GM23338 (cell line): Measurements from ENCODE around the gene VAMP3. TPM values are rescaled to one million over a fixed set of nuclear protein-coding genes. Genes with fewer than 3 reads are reported as not detected.

ENCODE experiments used
- ATAC-seq: fragments of 200-7000 bp; cut with Tn5 transposase; 3 replicates; pipeline ENCODE4 v1.9.1; 2020
- DNase-seq: peaks from one replicate; pipeline ENCODE4 v3.0.0-alpha.2; 2015; ENCODE audit warnings: low spot score
- H2AFZ ChIP-seq: fragments of 200-600 bp; sonication (generic); 2 replicates; pipeline ENCODE4 v1.8.0; 2016; ENCODE audit warnings: antibody characterized with exemption, mild to moderate bottlenecking, moderate library complexity
- H3F3A ChIP-seq: fragments of 200-600 bp; sonication (generic); replicated peaks from 2 replicates; pipeline ENCODE4 v1.8.0; 2017; ENCODE audit warnings: antibody characterized with exemption, mixed run types, low read depth
- H3K27ac ChIP-seq: fragments of 200-600 bp; sonication (generic); 2 replicates; pipeline ENCODE4 v1.6.1; 2016; ENCODE audit warnings: low read depth
- H3K27me3 ChIP-seq: fragments of 200-600 bp; sonication (generic); 2 replicates; pipeline ENCODE4 v1.8.0; 2016; ENCODE audit warnings: mild to moderate bottlenecking, mixed run types, moderate library complexity; ENCODE audit not compliant: insufficient read depth
- H3K36me3 ChIP-seq: fragments of 200-600 bp; sonication (generic); 2 replicates; pipeline ENCODE4 v1.8.0; 2016; ENCODE audit warnings: mild to moderate bottlenecking; ENCODE audit not compliant: insufficient read depth
- H3K4me1 ChIP-seq: fragments of 200-600 bp; sonication (generic); 2 replicates; pipeline ENCODE4 v1.8.0; 2016; ENCODE audit warnings: mild to moderate bottlenecking, moderate library complexity; ENCODE audit not compliant: insufficient read depth
- H3K4me2 ChIP-seq: fragments of 200-600 bp; sonication (generic); 2 replicates; pipeline ENCODE4 v1.7.1; 2017; ENCODE audit warnings: mixed run types
- H3K4me3 ChIP-seq: fragments of 200-600 bp; sonication (generic); 2 replicates; pipeline ENCODE4 v1.6.1; 2016; ENCODE audit warnings: mixed run types
- H3K79me2 ChIP-seq: fragments of 200-600 bp; sonication (generic); replicated peaks from 2 replicates; pipeline ENCODE4 v1.8.0; 2017; ENCODE audit warnings: mild to moderate bottlenecking; ENCODE audit not compliant: insufficient read depth
- H3K9me2 ChIP-seq: fragments of 200-600 bp; sonication (generic); 2 replicates; pipeline ENCODE4 v1.8.0; 2017; ENCODE audit not compliant: insufficient read depth
- H4K20me1 ChIP-seq: fragments of 200-600 bp; sonication (generic); replicated peaks from 2 replicates; pipeline ENCODE4 v1.8.0; 2017; ENCODE audit warnings: mild to moderate bottlenecking; ENCODE audit not compliant: insufficient read depth
- H3K27ac Mint-ChIP-seq: 2 replicates; pipeline ENCODE4 v1.8.0; 2020; ENCODE audit warnings: inconsistent platforms, mild to moderate bottlenecking, moderate library complexity, mixed read lengths
- H3K27me3 Mint-ChIP-seq: 3 replicates; pipeline ENCODE4 v1.8.0; 2022; ENCODE audit warnings: low read depth, mild to moderate bottlenecking, moderate library complexity, mixed read lengths, inconsistent platforms; ENCODE audit not compliant: insufficient read depth, poor library complexity
- H3K36me3 Mint-ChIP-seq: 3 replicates; pipeline ENCODE4 v1.8.0; 2021; ENCODE audit warnings: low read depth, mild to moderate bottlenecking, inconsistent platforms, moderate library complexity, mixed read lengths
- H3K4me1 Mint-ChIP-seq: 3 replicates; pipeline ENCODE4 v1.8.0; 2020; ENCODE audit warnings: mild to moderate bottlenecking, inconsistent platforms, mixed read lengths
- H3K4me3 Mint-ChIP-seq: 3 replicates; pipeline ENCODE4 v1.8.0; 2021; ENCODE audit warnings: moderate library complexity, mild to moderate bottlenecking, inconsistent platforms, mixed read lengths
- H3K9me3 Mint-ChIP-seq: 3 replicates; pipeline ENCODE4 v1.8.0; 2020; ENCODE audit warnings: moderate library complexity, mild to moderate bottlenecking, inconsistent platforms, mixed read lengths
- JUNB ChIP-seq: IDR thresholded peaks from one replicate; pipeline ENCODE4 v1.6.1; 2016; ENCODE audit warnings: antibody characterized with exemption; ENCODE audit not compliant: unreplicated experiment
- NANOG ChIP-seq: IDR thresholded peaks from 2 replicates; pipeline ENCODE4 v1.6.1; 2016; ENCODE audit warnings: antibody characterized with exemption, borderline replicate concordance
- STAT1 ChIP-seq: IDR thresholded peaks from one replicate; pipeline ENCODE4 v1.6.1; 2016; ENCODE audit warnings: antibody characterized with exemption; ENCODE audit not compliant: unreplicated experiment
- ZNF114 ChIP-seq: fragments of 250-450 bp; sonication (Bioruptor Pico); IDR thresholded peaks from 2 replicates; pipeline ENCODE4 v1.5.0; 2020; ENCODE audit warnings: mild to moderate bottlenecking, moderate library complexity
- ZNF331 ChIP-seq: fragments of 250-450 bp; sonication (Bioruptor Pico); IDR thresholded peaks from 2 replicates; pipeline ENCODE4 v1.5.0; 2020; ENCODE audit warnings: low read depth, mild to moderate bottlenecking, moderate library complexity
- polyA plus RNA-seq: library from polyadenylated mRNA; unstranded; fragments of >200 nt; fragmentation: Nextera tagmentation; extraction: Ambion mirVana; gene quantifications from 2 replicates; pipeline ENCODE4 v1.2.1, GENCODE V29; 2016
- total RNA-seq: library from RNA; depleted of rRNA; stranded (reverse); fragments of >200 nt; shearing (Covaris generic); gene quantifications from 2 replicates; pipeline ENCODE4 v1.2.3, GENCODE V29; 2014
- TF ChIP-seq, protein P1 (sequence below): fragments of 250-450 bp; sonication (Bioruptor Pico); IDR thresholded peaks from 2 replicates; pipeline ENCODE4 v1.5.0; 2020; ENCODE audit warnings: mild to moderate bottlenecking, moderate library complexity
- TF ChIP-seq, protein P2 (sequence below), 2 experiments: fragments of 200-600 bp in 1 of 2; sonication (generic) in 1 of 2; conservative IDR thresholded peaks; 2 replicates each; pipeline versions ENCODE4 v1.5.1 to v1.6.1; 2016 to 2017; ENCODE audit warnings: antibody characterized with exemption in 2 of 2, low read depth in 2 of 2, mild to moderate bottlenecking in 2 of 2, moderate library complexity in 1 of 2
- TF ChIP-seq, protein P3 (sequence below): IDR thresholded peaks from one replicate; pipeline ENCODE4 v1.6.1; 2018; ENCODE audit warnings: antibody characterized with exemption; ENCODE audit not compliant: unreplicated experiment

Gene VAMP3
- total and polyA plus RNA-seq, 2 experiments from 2014 or later: 16.3 to 43.0 TPM

DNA sequence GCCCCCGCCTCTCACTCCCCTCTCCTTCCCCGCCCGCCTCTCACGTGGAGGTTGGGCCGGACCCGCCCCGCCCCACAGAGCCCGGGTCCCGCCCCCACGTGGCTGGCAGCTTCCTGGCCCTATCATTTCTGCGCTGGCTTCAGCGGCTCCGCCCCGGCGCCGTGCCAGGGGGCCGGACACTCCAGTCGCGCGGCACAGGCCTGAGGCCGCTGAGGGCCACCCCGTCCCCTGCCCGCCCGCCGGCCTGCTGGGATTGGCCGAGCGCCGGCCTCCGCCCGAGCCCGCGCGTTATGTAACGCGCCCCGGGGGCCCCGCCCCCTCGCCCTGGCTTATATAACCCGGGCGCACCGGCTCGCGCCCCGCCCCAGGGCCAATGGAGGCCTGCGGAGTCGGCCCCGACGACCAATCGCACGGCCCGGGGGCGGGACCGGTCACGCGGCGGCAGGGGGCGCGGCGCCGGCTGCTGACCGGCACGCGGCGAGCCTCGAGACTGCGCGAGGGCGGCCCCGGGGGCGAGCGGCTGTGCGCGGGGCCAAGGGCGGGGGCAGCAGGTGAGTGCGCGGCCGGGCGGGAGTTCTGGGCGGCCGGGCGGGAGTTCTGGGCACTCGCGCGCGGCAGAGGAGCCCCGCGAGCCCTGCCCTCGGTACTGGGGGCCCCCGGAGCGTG is 12.9 kb downstream of the VAMP3 start, which contains the start of gene PER3 (continued):
- TF ChIP-seq, protein P1, sequence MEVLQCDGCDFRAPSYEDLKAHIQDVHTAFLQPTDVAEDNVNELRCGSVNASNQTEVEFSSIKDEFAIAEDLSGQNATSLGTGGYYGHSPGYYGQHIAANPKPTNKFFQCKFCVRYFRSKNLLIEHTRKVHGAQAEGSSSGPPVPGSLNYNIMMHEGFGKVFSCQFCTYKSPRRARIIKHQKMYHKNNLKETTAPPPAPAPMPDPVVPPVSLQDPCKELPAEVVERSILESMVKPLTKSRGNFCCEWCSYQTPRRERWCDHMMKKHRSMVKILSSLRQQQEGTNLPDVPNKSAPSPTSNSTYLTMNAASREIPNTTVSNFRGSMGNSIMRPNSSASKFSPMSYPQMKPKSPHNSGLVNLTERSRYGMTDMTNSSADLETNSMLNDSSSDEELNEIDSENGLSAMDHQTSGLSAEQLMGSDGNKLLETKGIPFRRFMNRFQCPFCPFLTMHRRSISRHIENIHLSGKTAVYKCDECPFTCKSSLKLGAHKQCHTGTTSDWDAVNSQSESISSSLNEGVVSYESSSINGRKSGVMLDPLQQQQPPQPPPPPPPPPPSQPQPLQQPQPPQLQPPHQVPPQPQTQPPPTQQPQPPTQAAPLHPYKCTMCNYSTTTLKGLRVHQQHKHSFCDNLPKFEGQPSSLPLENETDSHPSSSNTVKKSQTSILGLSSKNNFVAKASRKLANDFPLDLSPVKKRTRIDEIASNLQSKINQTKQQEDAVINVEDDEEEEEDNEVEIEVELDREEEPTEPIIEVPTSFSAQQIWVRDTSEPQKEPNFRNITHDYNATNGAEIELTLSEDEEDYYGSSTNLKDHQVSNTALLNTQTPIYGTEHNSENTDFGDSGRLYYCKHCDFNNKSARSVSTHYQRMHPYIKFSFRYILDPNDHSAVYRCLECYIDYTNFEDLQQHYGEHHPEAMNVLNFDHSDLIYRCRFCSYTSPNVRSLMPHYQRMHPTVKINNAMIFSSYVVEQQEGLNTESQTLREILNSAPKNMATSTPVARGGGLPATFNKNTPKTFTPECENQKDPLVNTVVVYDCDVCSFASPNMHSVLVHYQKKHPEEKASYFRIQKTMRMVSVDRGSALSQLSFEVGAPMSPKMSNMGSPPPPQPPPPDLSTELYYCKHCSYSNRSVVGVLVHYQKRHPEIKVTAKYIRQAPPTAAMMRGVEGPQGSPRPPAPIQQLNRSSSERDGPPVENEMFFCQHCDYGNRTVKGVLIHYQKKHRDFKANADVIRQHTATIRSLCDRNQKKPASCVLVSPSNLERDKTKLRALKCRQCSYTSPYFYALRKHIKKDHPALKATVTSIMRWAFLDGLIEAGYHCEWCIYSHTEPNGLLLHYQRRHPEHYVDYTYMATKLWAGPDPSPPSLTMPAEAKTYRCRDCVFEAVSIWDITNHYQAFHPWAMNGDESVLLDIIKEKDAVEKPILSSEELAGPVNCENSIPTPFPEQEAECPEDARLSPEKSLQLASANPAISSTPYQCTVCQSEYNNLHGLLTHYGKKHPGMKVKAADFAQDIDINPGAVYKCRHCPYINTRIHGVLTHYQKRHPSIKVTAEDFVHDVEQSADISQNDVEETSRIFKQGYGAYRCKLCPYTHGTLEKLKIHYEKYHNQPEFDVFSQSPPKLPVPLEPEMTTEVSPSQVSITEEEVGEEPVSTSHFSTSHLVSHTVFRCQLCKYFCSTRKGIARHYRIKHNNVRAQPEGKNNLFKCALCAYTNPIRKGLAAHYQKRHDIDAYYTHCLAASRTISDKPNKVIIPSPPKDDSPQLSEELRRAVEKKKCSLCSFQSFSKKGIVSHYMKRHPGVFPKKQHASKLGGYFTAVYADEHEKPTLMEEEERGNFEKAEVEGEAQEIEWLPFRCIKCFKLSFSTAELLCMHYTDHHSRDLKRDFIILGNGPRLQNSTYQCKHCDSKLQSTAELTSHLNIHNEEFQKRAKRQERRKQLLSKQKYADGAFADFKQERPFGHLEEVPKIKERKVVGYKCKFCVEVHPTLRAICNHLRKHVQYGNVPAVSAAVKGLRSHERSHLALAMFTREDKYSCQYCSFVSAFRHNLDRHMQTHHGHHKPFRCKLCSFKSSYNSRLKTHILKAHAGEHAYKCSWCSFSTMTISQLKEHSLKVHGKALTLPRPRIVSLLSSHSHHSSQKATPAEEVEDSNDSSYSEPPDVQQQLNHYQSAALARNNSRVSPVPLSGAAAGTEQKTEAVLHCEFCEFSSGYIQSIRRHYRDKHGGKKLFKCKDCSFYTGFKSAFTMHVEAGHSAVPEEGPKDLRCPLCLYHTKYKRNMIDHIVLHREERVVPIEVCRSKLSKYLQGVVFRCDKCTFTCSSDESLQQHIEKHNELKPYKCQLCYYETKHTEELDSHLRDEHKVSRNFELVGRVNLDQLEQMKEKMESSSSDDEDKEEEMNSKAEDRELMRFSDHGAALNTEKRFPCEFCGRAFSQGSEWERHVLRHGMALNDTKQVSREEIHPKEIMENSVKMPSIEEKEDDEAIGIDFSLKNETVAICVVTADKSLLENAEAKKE (CRISPR knock-in tag): no peak
- TF ChIP-seq ZNF331 (no peak), JUNB (no peak), ZNF114 (no peak)

DNA sequence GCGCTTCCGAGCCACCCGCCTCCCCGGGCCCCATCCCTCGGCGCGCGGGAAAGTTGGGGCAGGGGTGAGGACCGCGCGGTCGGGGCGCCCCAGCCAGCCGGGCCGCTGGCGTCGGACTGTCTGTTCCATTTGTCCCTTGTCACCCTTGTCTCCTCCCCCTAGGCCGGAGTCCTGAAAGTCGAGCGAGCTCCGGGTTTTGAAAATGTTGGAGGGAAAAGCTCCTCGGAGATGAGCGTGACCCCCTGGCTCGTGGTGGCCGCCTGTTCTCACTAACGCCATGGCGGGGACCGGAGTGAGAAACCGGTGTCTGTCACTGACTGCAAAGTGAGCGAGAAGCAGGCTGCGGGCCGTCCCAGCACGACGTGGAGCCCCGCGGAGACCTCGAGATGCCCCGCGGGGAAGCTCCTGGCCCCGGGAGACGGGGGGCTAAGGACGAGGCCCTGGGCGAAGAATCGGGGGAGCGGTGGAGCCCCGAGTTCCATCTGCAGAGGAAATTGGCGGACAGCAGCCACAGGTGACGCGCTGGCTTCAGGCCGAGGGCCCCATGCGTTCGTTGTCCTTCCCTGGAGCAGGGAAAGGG is 13.5 kb downstream of the VAMP3 start:
- Histone ChIP-seq H3K27ac (no peak overlapping the region), H3K9me2 (no peaks in the 10 kb centered on the region; the same call in 1 of the 2 replicates), H3K4me2 (peak overlapping the region; percentile 78), H3F3A (no peaks in the 10 kb centered on the region), H3K36me3 (peaks cover 36% of the 10 kb centered on the region), H3K4me3 (peak overlapping the region; percentile 63), H3K27me3 (peaks cover 9% of the 10 kb centered on the region), H3K79me2 (no peaks in the 10 kb centered on the region), H3K4me1 (0 out of 2 replicates have a peak, but pooled peaks cover 4% of the 10 kb centered on the region), H4K20me1 (no peaks in the 10 kb centered on the region; the same call in 1 of the 2 replicates), H2AFZ (peak overlapping the region; percentile 32; the same call in 1 of the 2 replicates)
- no peak overlapping the region for H3K27ac Mint-ChIP-seq
- H3K4me1 Mint-ChIP-seq: no peaks in the 10 kb centered on the region
- no peak for TF ChIP-seq JUNB
- TF ChIP-seq, protein P2, sequence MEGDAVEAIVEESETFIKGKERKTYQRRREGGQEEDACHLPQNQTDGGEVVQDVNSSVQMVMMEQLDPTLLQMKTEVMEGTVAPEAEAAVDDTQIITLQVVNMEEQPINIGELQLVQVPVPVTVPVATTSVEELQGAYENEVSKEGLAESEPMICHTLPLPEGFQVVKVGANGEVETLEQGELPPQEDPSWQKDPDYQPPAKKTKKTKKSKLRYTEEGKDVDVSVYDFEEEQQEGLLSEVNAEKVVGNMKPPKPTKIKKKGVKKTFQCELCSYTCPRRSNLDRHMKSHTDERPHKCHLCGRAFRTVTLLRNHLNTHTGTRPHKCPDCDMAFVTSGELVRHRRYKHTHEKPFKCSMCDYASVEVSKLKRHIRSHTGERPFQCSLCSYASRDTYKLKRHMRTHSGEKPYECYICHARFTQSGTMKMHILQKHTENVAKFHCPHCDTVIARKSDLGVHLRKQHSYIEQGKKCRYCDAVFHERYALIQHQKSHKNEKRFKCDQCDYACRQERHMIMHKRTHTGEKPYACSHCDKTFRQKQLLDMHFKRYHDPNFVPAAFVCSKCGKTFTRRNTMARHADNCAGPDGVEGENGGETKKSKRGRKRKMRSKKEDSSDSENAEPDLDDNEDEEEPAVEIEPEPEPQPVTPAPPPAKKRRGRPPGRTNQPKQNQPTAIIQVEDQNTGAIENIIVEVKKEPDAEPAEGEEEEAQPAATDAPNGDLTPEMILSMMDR (conservative IDR thresholded peaks at IDR 0.05; ENCODE audit: low read depth in 2 of 2): no peak
- TF ChIP-seq, protein P3, sequence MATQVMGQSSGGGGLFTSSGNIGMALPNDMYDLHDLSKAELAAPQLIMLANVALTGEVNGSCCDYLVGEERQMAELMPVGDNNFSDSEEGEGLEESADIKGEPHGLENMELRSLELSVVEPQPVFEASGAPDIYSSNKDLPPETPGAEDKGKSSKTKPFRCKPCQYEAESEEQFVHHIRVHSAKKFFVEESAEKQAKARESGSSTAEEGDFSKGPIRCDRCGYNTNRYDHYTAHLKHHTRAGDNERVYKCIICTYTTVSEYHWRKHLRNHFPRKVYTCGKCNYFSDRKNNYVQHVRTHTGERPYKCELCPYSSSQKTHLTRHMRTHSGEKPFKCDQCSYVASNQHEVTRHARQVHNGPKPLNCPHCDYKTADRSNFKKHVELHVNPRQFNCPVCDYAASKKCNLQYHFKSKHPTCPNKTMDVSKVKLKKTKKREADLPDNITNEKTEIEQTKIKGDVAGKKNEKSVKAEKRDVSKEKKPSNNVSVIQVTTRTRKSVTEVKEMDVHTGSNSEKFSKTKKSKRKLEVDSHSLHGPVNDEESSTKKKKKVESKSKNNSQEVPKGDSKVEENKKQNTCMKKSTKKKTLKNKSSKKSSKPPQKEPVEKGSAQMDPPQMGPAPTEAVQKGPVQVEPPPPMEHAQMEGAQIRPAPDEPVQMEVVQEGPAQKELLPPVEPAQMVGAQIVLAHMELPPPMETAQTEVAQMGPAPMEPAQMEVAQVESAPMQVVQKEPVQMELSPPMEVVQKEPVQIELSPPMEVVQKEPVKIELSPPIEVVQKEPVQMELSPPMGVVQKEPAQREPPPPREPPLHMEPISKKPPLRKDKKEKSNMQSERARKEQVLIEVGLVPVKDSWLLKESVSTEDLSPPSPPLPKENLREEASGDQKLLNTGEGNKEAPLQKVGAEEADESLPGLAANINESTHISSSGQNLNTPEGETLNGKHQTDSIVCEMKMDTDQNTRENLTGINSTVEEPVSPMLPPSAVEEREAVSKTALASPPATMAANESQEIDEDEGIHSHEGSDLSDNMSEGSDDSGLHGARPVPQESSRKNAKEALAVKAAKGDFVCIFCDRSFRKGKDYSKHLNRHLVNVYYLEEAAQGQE: no peak
- TF ChIP-seq STAT1: no peak
- TF ChIP-seq NANOG: no peak
- H3K9me3 Mint-ChIP-seq: peaks cover 15% of the 10 kb centered on the region
- peak overlapping the region; percentile 57 for H3K4me3 Mint-ChIP-seq
- ATAC-seq (no peak; the same call in 2 of the 3 replicates), DNase-seq (peak; percentile 38)
- peaks cover 15% of the 10 kb centered on the region for H3K27me3 Mint-ChIP-seq
- peaks cover 63% of the 10 kb centered on the region for H3K36me3 Mint-ChIP-seq
